Trophoblast cell (in vitro differentiated cells and primary cell): ENCODE data around the gene TAF4.

ENCODE experiments used
- DNase-seq, 2 donors: peaks; one replicate each; pipeline ENCODE4 v3.0.0-alpha.2; 2016
- H2AFZ ChIP-seq: 2 replicates; pipeline ENCODE4 v1.6.1; 2013; ENCODE audit warnings: low read length, moderate library complexity, mild to moderate bottlenecking; ENCODE audit not compliant: insufficient read depth, poor library complexity
- H2AK5ac ChIP-seq: 2 replicates; pipeline ENCODE4 v1.6.1; 2013; ENCODE audit warnings: mild to moderate bottlenecking, low read length
- H2BK120ac ChIP-seq: 2 replicates; pipeline ENCODE4 v1.6.1; 2013; ENCODE audit warnings: low read length, mild to moderate bottlenecking, moderate library complexity; ENCODE audit not compliant: insufficient read depth, poor library complexity
- H2BK12ac ChIP-seq: 2 replicates; pipeline ENCODE4 v1.6.1; 2013; ENCODE audit warnings: mild to moderate bottlenecking, low read length, moderate library complexity
- H2BK5ac ChIP-seq: 2 replicates; pipeline ENCODE4 v1.6.1; 2013; ENCODE audit warnings: low read length, low read depth, moderate library complexity, mild to moderate bottlenecking; ENCODE audit not compliant: poor library complexity
- H3K14ac ChIP-seq: 2 replicates; pipeline ENCODE4 v1.6.1; 2013; ENCODE audit warnings: mild to moderate bottlenecking, low read length
- H3K18ac ChIP-seq: 2 replicates; pipeline ENCODE4 v1.6.1; 2013; ENCODE audit warnings: mild to moderate bottlenecking, low read length
- H3K23ac ChIP-seq: 2 replicates; pipeline ENCODE4 v1.6.1; 2013; ENCODE audit warnings: low read length
- H3K27ac ChIP-seq: 2 replicates; pipeline ENCODE4 v1.5.1; 2013; ENCODE audit warnings: low read depth, mild to moderate bottlenecking, inconsistent platforms, low read length, moderate library complexity
- H3K27me3 ChIP-seq: 2 replicates; pipeline ENCODE4 v1.6.1; 2013; ENCODE audit warnings: inconsistent platforms, mild to moderate bottlenecking, low read length, moderate library complexity; ENCODE audit not compliant: insufficient read depth
- H3K36me3 ChIP-seq, 2 experiments: 1 replicate in 1 of 2; 2 replicates in 1 of 2; pipeline ENCODE4 v1.6.1; 2013; ENCODE audit warnings: low read length in 2 of 2, mild to moderate bottlenecking in 2 of 2, moderate library complexity in 1 of 2; ENCODE audit not compliant: insufficient read depth in 2 of 2, control insufficient read depth in 1 of 2
- H3K4ac ChIP-seq: 2 replicates; pipeline ENCODE4 v1.6.1; 2013; ENCODE audit warnings: low read depth, mild to moderate bottlenecking, low read length, moderate library complexity
- H3K4me1 ChIP-seq, 2 experiments: 1 replicate in 1 of 2; 2 replicates in 1 of 2; pipeline ENCODE4 v1.6.1; 2013; ENCODE audit warnings: low read length in 2 of 2, mild to moderate bottlenecking in 2 of 2, moderate library complexity in 1 of 2; ENCODE audit not compliant: insufficient read depth in 2 of 2, control insufficient read depth in 1 of 2
- H3K4me2 ChIP-seq: 2 replicates; pipeline ENCODE4 v1.6.1; 2013; ENCODE audit warnings: inconsistent platforms, mild to moderate bottlenecking, low read length, moderate library complexity
- H3K4me3 ChIP-seq: 2 replicates; pipeline ENCODE4 v1.5.1; 2013; ENCODE audit warnings: mild to moderate bottlenecking, low read depth, low read length, inconsistent platforms
- H3K79me1 ChIP-seq: one replicate; pipeline ENCODE4 v1.6.1; 2013; ENCODE audit warnings: low read length
- H3K79me2 ChIP-seq: 2 replicates; pipeline ENCODE4 v1.6.1; 2013; ENCODE audit warnings: low read length, mild to moderate bottlenecking; ENCODE audit not compliant: control insufficient read depth, insufficient read depth, poor library complexity
- H3K9ac ChIP-seq: 2 replicates; pipeline ENCODE4 v1.6.1; 2013; ENCODE audit warnings: mild to moderate bottlenecking, low read length
- H3K9me3 ChIP-seq: 2 replicates; pipeline ENCODE4 v1.6.1; 2013; ENCODE audit warnings: low read depth, mild to moderate bottlenecking, control low read depth, inconsistent platforms, low read length; ENCODE audit not compliant: insufficient read depth
- H4K12ac ChIP-seq: 2 replicates; pipeline ENCODE4 v1.6.1; 2013; ENCODE audit warnings: low read depth, mild to moderate bottlenecking, low read length, moderate library complexity
- H4K8ac ChIP-seq: 2 replicates; pipeline ENCODE4 v1.6.1; 2013; ENCODE audit warnings: low read depth, mild to moderate bottlenecking, low read length, moderate library complexity
- H4K91ac ChIP-seq: one replicate; pipeline ENCODE4 v1.6.1; 2013; ENCODE audit warnings: low read depth, mild to moderate bottlenecking, low read length, moderate library complexity
- WGBS: extraction: QIAGEN DNeasy Blood & Tissue Kit; methylation state at CpG from one replicate; pipeline ENCODE4 v1.1.7; 2013; ENCODE audit warnings: missing lambda C conversion rate; ENCODE audit not compliant: insufficient read length, insufficient coverage; ENCODE audit errors: extremely low coverage; 5-methylcytosine and 5-hydroxymethylcytosine counted together

TAF4 gene

DNA sequence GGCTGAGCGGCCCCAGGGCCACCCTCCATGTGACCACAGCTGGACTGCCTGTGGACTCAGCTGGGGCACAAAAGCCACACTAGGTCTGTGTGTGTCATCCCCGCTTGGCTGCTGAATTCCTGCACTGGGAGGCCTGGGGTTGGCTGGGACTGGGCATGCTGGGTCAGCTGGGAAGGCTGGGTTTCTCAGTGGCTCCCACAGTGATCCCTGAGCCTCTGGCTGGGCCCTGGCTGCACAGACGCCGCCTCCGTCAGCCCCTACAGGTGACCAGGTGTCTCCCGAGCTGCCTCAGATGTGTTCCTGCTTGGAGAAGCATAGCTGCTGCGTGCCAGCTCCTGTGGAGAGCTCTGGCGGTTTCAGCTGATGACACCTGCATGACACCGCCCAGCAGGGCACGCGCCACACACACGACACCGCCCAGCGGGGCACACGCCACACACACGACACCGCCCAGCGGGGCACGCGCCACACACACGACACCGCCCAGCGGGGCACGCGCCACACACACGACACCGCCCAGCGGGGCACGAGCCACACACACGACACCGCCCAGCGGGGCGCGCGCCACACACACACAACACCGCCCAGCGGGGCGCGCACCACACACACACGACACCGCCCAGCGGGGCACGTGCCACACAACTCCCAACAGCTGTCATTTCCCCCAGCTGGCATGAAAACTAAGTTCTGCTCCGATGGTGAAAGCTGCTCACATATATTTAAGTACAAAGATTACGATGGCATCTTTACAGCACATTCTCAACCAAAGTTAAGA, 88.8 kb downstream of the TAF4 start:
- H3K9me3 ChIP-seq = peaks cover 2% of the 10 kb centered on the region
- no peaks in the 10 kb centered on the region for H3K79me2 ChIP-seq
- H4K8ac ChIP-seq = no peak overlapping the region
- H3K4ac ChIP-seq = no peak overlapping the region
- H3K4me3 ChIP-seq = no peak overlapping the region
- no peak overlapping the region for H4K12ac ChIP-seq
- H2AK5ac ChIP-seq = no peak overlapping the region
- H3K23ac ChIP-seq = no peak overlapping the region
- H3K27ac ChIP-seq = no peak overlapping the region
- no peak overlapping the region for H3K18ac ChIP-seq
- H3K4me1 ChIP-seq = no peaks in the 10 kb centered on the region
- H3K4me2 ChIP-seq = no peak overlapping the region
- no peaks in the 10 kb centered on the region for H3K79me1 ChIP-seq
- no peak overlapping the region for H2BK12ac ChIP-seq
- no peak overlapping the region for H3K14ac ChIP-seq
- no peak overlapping the region for H3K9ac ChIP-seq
- H2AFZ ChIP-seq = no peak overlapping the region
- H2BK120ac ChIP-seq = no peak overlapping the region
- H3K27me3 ChIP-seq = no peaks in the 10 kb centered on the region
- no CpG with 5 or more reads among the region's 45 CpGs for WGBS
- no peak overlapping the region for H2BK5ac ChIP-seq
- no peak overlapping the region for H4K91ac ChIP-seq
- H3K36me3 ChIP-seq = peaks cover 49 to 55% of the 10 kb centered on the region in 2 experiments
- no peak for DNase-seq

DNA sequence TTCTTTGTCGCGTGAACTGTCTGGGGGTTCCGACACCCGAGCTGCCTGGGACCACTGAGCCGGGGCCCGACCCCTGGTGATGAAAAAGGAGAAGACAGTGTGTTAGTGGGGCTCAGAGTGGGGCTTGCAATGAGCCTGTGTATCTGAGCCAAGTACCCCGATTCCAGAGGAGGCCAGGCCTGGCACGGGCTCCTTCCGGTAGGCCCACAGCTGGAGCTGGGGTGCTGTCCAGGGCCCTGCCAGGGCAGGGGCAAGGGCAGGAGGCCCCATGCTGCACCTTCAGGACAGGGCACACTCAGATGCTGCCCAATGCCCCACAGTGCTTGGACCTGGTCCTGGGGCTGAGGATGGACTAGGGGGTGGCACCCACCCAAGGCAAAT, 89.4 kb downstream of the TAF4 start:
- Histone ChIP-seq H3K27ac (no peak overlapping the region), H3K36me3 (peaks cover 51 to 58% of the 10 kb centered on the region in 2 experiments), H3K4me1 (no peaks in the 10 kb centered on the region), H3K9ac (no peak overlapping the region), H3K14ac (no peak overlapping the region), H3K27me3 (no peaks in the 10 kb centered on the region), H3K23ac (no peak overlapping the region), H2AFZ (no peak overlapping the region), H3K79me1 (no peaks in the 10 kb centered on the region), H3K4me2 (no peak overlapping the region), H4K12ac (no peak overlapping the region), H3K4me3 (no peak overlapping the region), H2BK120ac (no peak overlapping the region), H4K8ac (no peak overlapping the region), H3K4ac (no peak overlapping the region), H4K91ac (no peak overlapping the region), H2BK12ac (no peak overlapping the region), H2AK5ac (no peak overlapping the region), H3K79me2 (no peaks in the 10 kb centered on the region), H2BK5ac (no peak overlapping the region), H3K18ac (no peak overlapping the region), H3K9me3 (peaks cover 2% of the 10 kb centered on the region)
- WGBS = no CpG with 5 or more reads among the region's 9 CpGs
- no peak for DNase-seq

DNA sequence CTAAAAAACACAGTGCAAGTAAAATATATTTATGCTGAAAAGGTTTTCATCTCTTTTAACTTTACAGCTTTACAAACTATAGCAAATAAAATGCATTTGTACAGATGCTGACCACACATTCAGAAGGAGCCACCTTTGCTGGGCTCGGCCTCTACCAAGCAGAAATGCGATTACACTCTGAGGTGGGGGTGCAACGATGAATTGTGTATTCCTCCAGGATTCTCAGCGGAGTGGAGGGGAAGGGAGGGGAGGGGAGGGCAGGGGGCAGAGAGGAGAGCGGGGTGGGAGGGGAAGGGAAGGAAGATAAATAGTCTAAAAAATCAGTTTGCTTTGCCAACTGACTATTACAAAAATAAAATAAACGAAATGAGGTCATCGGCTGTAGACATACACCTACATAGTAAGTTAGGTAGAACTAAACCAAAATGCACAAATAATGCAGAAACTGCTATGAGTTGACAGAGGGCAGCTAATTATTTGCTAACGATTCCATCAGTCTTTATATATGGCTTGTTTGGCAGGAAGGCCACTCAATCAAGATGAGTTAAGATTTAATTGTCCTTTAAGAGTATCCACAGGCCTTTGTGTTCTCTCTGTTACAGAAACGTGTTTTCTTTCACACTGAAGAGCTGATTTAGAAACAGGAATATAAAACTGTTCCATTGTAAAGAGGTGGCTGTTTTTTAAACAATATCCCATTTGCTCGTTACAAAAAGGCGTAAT, 90.1 kb downstream of the TAF4 start:
- Histone ChIP-seq H3K79me1 (no peaks in the 10 kb centered on the region), H3K4ac (no peak overlapping the region), H3K18ac (no peak overlapping the region), H4K91ac (no peak overlapping the region), H3K27me3 (no peaks in the 10 kb centered on the region), H4K8ac (no peak overlapping the region), H2BK120ac (no peak overlapping the region), H3K9me3 (peaks cover 2% of the 10 kb centered on the region), H3K14ac (no peak overlapping the region), H2BK12ac (no peak overlapping the region), H3K9ac (no peak overlapping the region), H3K27ac (no peak overlapping the region), H3K4me3 (no peak overlapping the region), H2AFZ (no peak overlapping the region), H3K4me2 (no peak overlapping the region), H2BK5ac (no peak overlapping the region), H2AK5ac (no peak overlapping the region), H3K79me2 (no peaks in the 10 kb centered on the region), H3K36me3 (peaks cover 47 to 53% of the 10 kb centered on the region in 2 experiments), H3K4me1 (no peaks in the 10 kb centered on the region), H4K12ac (no peak overlapping the region), H3K23ac (no peak overlapping the region)
- DNase-seq = no peak
- WGBS = no CpG with 5 or more reads among the region's 11 CpGs

DNA sequence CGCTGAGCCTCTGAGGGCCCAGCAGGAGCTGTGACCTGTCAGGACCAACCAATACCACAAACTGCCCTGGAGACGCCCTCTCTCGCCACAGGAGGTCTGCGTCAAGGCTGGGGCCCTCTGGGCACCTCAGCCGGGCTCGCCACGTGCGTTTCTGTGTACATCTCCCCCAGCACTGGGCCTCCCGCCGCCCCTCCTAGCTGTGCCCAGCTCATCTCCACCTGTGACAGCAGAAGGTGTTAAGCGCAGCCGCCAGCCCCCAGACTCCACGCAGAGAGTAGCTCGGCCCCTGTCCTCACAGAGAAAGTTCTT, 91.4 kb downstream of the TAF4 start:
- H3K4ac ChIP-seq = no peak overlapping the region
- no peaks in the 10 kb centered on the region for H3K4me1 ChIP-seq
- no peak overlapping the region for H4K91ac ChIP-seq
- no peak overlapping the region for H3K4me2 ChIP-seq
- no CpG with 5 or more reads among the region's 14 CpGs for WGBS
- H3K4me3 ChIP-seq = no peak overlapping the region
- no peaks in the 10 kb centered on the region for H3K79me2 ChIP-seq
- no peak for DNase-seq
- H2BK12ac ChIP-seq = no peak overlapping the region
- no peaks in the 10 kb centered on the region for H3K27me3 ChIP-seq
- no peak overlapping the region for H2BK120ac ChIP-seq
- H3K9ac ChIP-seq = no peak overlapping the region
- H3K36me3 ChIP-seq = peaks cover 40 to 51% of the 10 kb centered on the region in 2 experiments
- no peak overlapping the region for H2AFZ ChIP-seq
- H3K18ac ChIP-seq = no peak overlapping the region
- no peak overlapping the region for H3K14ac ChIP-seq
- H3K9me3 ChIP-seq = peaks cover 2% of the 10 kb centered on the region
- H4K12ac ChIP-seq = no peak overlapping the region
- H3K23ac ChIP-seq = no peak overlapping the region
- no peaks in the 10 kb centered on the region for H3K79me1 ChIP-seq
- H3K27ac ChIP-seq = no peak overlapping the region
- H2BK5ac ChIP-seq = no peak overlapping the region
- H2AK5ac ChIP-seq = no peak overlapping the region
- no peak overlapping the region for H4K8ac ChIP-seq
